Measurements from ENCODE around the gene MAP6. TPM values are rescaled to one million over a fixed set of nuclear protein-coding genes. Genes with fewer than 3 reads are reported as not detected.

Gene MAP6
- total RNA-seq, 3 donors from 2014 or later (not counting 1 experiment from before 2014, with no cell fraction given): not detected

DNA sequence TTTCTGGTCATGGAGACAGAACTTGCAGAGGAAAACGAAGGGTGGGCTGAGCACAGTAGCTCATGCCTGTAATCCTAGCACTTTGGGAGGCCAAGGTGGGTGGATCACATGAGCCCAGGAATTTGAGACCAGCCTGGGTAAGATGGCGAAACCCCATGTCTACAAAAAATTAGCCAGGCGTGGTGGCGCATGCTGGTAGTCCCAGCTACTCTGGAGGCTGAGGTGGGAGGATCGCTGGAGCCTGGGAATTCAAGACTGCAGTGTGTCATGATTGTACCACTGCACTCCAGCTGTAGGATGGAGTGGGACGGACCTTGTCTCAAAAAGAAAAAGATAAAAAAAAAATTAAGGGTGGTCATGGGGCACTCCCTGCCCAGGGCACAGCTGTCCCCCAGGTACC lies 100.9 kb downstream of the MAP6 start:
- ATAC-seq: no peak

DNA sequence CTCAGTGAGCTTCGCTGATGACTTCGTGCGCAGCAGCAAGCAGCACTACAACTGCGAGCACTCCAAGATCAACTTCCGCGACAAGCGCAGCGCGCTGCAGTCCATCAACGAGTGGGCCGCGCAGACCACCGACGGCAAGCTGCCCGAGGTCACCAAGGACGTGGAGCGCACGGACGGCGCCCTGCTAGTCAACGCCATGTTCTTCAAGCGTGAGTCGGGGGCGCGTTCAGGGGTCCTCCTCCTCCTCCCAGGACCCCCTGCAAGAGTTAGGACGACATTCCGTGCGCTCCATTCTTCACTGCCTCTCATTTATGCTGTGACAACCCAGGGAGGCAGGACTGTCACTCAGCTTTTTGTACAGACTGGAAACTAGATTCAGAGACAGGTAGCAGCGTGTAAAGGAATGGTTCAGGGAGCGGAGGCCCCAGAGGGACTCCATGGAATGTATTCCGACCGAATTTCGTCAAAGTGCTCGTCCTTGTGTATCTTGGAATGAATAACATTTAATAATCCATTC lies 102.0 kb downstream of the MAP6 start:
- H3K9me3 Mint-ChIP-seq: no peaks in the 10 kb centered on the region

More for the DNA sequence above, 100.9 kb downstream of the MAP6 start:
- Histone ChIP-seq H3K4me1 (ENCODE audit: control insufficient read depth, insufficient read depth, low read length) (peaks cover 27% of the 10 kb centered on the region), H3K27ac (ENCODE audit: low read length) (no peak overlapping the region), H3K9me3 (ENCODE audit: control insufficient read depth, insufficient read depth, low read length) (no peaks in the 10 kb centered on the region), H3K27me3 (ENCODE audit: control insufficient read depth, insufficient read depth, low read length) (no peaks in the 10 kb centered on the region), H3K36me3 (ENCODE audit: control insufficient read depth, insufficient read depth, low read length) (peaks cover 35% of the 10 kb centered on the region), H3K4me3 (ENCODE audit: low read length) (no peak overlapping the region)
- intact Hi-C loops (cut with micrococcal nuclease): no loop called here
- Mint-ChIP-seq H3K27ac (no peak overlapping the region), H3K27me3 (ENCODE audit: low read depth in 2 of 2) (no peaks in the 10 kb centered on the region), H3K4me3 (no peak overlapping the region), H3K36me3 (no peaks in the 10 kb centered on the region), H3K9me3 (no peaks in the 10 kb centered on the region), H3K4me1 (peaks cover 9 to 28% of the 10 kb centered on the region in 2 donors)
- TF ChIP-seq, protein P1, sequence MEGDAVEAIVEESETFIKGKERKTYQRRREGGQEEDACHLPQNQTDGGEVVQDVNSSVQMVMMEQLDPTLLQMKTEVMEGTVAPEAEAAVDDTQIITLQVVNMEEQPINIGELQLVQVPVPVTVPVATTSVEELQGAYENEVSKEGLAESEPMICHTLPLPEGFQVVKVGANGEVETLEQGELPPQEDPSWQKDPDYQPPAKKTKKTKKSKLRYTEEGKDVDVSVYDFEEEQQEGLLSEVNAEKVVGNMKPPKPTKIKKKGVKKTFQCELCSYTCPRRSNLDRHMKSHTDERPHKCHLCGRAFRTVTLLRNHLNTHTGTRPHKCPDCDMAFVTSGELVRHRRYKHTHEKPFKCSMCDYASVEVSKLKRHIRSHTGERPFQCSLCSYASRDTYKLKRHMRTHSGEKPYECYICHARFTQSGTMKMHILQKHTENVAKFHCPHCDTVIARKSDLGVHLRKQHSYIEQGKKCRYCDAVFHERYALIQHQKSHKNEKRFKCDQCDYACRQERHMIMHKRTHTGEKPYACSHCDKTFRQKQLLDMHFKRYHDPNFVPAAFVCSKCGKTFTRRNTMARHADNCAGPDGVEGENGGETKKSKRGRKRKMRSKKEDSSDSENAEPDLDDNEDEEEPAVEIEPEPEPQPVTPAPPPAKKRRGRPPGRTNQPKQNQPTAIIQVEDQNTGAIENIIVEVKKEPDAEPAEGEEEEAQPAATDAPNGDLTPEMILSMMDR (IDR thresholded peaks at IDR 0.05): no peak
- WGBS (ENCODE audit: insufficient coverage): 98% methylated on average over 6 of the region's 6 CpGs
- DNase-seq: no peak

DNA sequence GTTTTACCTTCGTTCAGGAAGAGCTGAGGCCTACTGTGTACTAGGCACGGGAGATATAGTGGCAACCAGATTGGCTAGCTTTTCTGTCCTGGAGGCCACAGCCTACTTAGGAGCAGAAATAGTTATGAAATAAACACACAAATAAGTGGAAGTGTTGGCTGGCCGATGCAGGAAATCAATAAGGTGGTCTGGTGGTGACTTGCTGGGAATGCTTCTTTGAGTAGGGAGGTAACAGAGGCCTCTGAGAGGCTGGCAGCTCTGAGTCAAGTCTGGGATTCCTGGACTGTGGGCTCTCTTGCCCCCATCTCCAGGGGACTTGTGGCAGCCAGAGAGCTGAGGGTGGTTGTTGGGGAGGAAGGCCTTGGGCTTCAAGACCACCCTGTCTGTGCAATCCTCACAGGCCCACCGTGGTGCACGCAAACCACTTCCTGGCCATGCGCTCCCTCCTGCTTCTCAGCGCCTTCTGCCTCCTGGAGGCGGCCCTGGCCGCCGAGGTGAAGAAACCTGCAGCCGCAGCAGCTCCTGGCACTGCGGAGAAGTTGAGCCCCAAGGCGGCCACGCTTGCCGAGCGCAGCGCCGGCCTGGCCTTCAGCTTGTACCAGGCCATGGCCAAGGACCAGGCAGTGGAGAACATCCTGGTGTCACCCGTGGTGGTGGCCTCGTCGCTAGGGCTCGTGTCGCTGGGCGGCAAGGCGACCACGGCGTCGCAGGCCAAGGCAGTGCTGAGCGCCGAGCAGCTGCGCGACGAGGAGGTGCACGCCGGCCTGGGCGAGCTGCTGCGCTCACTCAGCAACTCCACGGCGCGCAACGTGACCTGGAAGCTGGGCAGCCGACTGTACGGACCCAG lies 102.7 kb downstream of the MAP6 start:
- H3K4me1 Mint-ChIP-seq: peaks cover 26 to 45% of the 10 kb centered on the region in 2 donors
- ATAC-seq: no peak
- H3K27me3 ChIP-seq (ENCODE audit: control insufficient read depth, insufficient read depth, low read length): no peaks in the 10 kb centered on the region
- DNase-seq: peak in 1 of 2 donors; percentile 25
- TF ChIP-seq, protein P1 (IDR thresholded peaks at IDR 0.05): no peak
- no peak overlapping the region for H3K4me3 ChIP-seq (ENCODE audit: low read length)
- H3K27me3 Mint-ChIP-seq (ENCODE audit: low read depth in 2 of 2): no peaks in the 10 kb centered on the region
- peak overlapping the region; percentile 26 to 64 for H3K27ac Mint-ChIP-seq
- no peaks in the 10 kb centered on the region for H3K9me3 ChIP-seq (ENCODE audit: control insufficient read depth, insufficient read depth, low read length)
- peaks cover 42% of the 10 kb centered on the region for H3K4me1 ChIP-seq (ENCODE audit: control insufficient read depth, insufficient read depth, low read length)
- H3K36me3 ChIP-seq (ENCODE audit: control insufficient read depth, insufficient read depth, low read length): peaks cover 23% of the 10 kb centered on the region
- no peak overlapping the region for H3K4me3 Mint-ChIP-seq
- WGBS (ENCODE audit: insufficient coverage): 74% methylated on average over 43 of the region's 43 CpGs
- no peaks in the 10 kb centered on the region for H3K36me3 Mint-ChIP-seq
- no peaks in the 10 kb centered on the region for H3K9me3 Mint-ChIP-seq
- H3K27ac ChIP-seq (ENCODE audit: low read length): no peak overlapping the region
- intact Hi-C loops (cut with micrococcal nuclease): no loop called here

More for the DNA sequence above, 102.0 kb downstream of the MAP6 start:
- Histone ChIP-seq H3K4me3 (ENCODE audit: low read length) (no peak overlapping the region), H3K4me1 (ENCODE audit: control insufficient read depth, insufficient read depth, low read length) (peaks cover 35% of the 10 kb centered on the region), H3K36me3 (ENCODE audit: control insufficient read depth, insufficient read depth, low read length) (peaks cover 28% of the 10 kb centered on the region), H3K27ac (ENCODE audit: low read length) (no peak overlapping the region), H3K9me3 (ENCODE audit: control insufficient read depth, insufficient read depth, low read length) (no peaks in the 10 kb centered on the region), H3K27me3 (ENCODE audit: control insufficient read depth, insufficient read depth, low read length) (no peaks in the 10 kb centered on the region)
- 98% methylated on average over 30 of the region's 34 CpGs for WGBS (ENCODE audit: insufficient coverage)
- peaks cover 21 to 39% of the 10 kb centered on the region in 2 donors for H3K4me1 Mint-ChIP-seq
- H3K27me3 Mint-ChIP-seq (ENCODE audit: low read depth in 2 of 2): no peaks in the 10 kb centered on the region
- ATAC-seq (no peak), DNase-seq (no peak)
- TF ChIP-seq, protein P1 (IDR thresholded peaks at IDR 0.05): no peak
- intact Hi-C loops (cut with micrococcal nuclease): no loop called here
- H3K27ac Mint-ChIP-seq: no peak overlapping the region
- no peaks in the 10 kb centered on the region for H3K36me3 Mint-ChIP-seq
- H3K4me3 Mint-ChIP-seq: no peak overlapping the region

Measured in natural killer cell (primary cell).